ENCODE measurements around the gene PRKN. TPM values are rescaled to one million over a fixed set of nuclear protein-coding genes. Genes with fewer than 3 reads are reported as not detected.

PRKN gene
- total RNA-seq, 2 donors from 2014 or later: 15.7 to 19.3 TPM

- no peaks in the 10 kb centered on the region for H3K36me3 ChIP-seq
- H3K4me1 ChIP-seq: no peaks in the 10 kb centered on the region
- DNase-seq (ENCODE audit: low spot score): no peak
- no peaks in the 10 kb centered on the region for H3K27me3 ChIP-seq
- H3K27ac ChIP-seq: no peak overlapping the region
- TF ChIP-seq, protein P1, sequence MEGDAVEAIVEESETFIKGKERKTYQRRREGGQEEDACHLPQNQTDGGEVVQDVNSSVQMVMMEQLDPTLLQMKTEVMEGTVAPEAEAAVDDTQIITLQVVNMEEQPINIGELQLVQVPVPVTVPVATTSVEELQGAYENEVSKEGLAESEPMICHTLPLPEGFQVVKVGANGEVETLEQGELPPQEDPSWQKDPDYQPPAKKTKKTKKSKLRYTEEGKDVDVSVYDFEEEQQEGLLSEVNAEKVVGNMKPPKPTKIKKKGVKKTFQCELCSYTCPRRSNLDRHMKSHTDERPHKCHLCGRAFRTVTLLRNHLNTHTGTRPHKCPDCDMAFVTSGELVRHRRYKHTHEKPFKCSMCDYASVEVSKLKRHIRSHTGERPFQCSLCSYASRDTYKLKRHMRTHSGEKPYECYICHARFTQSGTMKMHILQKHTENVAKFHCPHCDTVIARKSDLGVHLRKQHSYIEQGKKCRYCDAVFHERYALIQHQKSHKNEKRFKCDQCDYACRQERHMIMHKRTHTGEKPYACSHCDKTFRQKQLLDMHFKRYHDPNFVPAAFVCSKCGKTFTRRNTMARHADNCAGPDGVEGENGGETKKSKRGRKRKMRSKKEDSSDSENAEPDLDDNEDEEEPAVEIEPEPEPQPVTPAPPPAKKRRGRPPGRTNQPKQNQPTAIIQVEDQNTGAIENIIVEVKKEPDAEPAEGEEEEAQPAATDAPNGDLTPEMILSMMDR (IDR thresholded peaks at IDR 0.05): no peak
- H3K4me3 ChIP-seq: no peak overlapping the region
- H3K9me3 ChIP-seq: no peaks in the 10 kb centered on the region
Measured at GRCh38 chr6:162046324-162046723, 681.2 kb downstream of the PRKN start.

DNA sequence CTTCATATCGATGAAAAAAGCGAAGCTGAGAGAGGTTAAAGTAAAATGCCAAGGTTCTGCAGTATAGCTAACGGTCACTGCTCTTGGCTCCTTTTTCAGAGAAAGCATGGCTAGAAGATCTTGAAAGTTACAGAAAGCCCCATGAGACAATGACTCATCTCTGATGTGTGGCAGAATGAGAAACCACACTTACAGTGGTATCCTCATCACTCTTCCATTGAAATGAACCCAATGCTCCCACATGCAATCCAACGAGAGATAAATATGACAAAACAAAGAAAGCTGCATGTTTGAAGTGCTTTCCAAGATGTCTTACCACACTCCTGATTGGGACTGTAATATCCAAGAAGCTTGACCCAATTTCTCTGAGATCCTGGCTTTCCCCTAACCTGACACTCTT, 694.9 kb downstream of the PRKN start:
- TF ChIP-seq, protein P1 (IDR thresholded peaks at IDR 0.05): no peak
- H3K27ac ChIP-seq: no peak overlapping the region
- H3K4me1 ChIP-seq: no peaks in the 10 kb centered on the region
- no peak overlapping the region for H3K4me3 ChIP-seq
- no peak for DNase-seq (ENCODE audit: low spot score)
- H3K27me3 ChIP-seq: no peaks in the 10 kb centered on the region
- H3K36me3 ChIP-seq: no peaks in the 10 kb centered on the region
- no peaks in the 10 kb centered on the region for H3K9me3 ChIP-seq

DNA sequence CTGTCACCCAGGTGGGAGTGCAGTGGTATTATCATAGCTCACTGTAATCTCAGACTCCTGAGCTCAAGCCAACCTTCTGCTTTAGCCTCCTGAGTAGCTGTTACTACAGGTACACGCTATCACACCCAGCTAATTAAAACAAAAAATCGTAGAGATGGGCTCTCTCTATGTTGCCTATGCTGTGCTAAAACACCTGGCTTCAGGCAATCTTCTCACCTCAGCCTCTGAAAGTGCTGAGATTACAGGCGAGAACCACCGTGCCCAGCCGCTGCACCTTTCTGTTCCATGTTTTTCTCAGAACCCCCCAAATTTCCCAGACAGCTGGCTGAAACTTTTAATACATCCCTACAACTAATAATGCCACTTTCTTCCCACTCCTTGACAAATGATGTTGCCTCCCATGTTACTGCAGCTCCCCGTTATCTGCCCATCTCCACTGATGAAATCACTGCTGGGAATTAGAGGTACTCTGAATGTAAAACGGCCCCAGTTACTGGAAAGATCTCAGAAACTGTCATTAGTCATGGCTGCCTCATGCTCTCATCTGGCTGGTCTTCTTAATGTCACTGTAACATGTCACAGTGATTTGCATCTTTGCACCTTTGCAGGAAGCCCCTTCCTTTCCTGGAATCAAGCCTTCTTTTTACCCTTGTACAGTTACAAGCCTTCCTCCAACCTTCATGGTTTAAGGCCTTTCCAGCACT, 697.5 kb downstream of the PRKN start:
- H3K4me3 ChIP-seq: no peak overlapping the region
- TF ChIP-seq, protein P1 (IDR thresholded peaks at IDR 0.05): no peak
- H3K4me1 ChIP-seq: no peaks in the 10 kb centered on the region
- H3K36me3 ChIP-seq: no peaks in the 10 kb centered on the region
- H3K27ac ChIP-seq: no peak overlapping the region
- DNase-seq (ENCODE audit: low spot score): no peak
- H3K9me3 ChIP-seq: no peaks in the 10 kb centered on the region
- no peaks in the 10 kb centered on the region for H3K27me3 ChIP-seq

DNA sequence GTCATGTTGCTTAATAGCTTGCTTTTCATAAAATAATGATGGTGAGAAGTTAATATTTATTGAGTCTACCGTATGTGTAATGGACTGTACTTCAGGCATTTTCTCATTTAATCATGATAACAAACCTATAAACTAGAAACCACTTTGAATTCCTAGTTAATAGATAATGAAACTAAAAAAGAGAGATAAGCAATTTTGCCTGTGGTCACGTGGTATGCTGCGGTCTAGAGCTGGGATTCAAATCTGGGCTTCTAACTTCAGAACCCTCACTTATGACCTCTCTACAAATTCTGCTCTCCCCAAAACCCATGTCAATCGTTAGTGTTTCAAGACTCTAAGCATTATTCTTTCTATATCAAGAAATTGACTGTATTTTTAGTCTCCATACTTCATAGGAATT, 700.7 kb downstream of the PRKN start:
- H3K4me3 ChIP-seq: no peak overlapping the region

GRCh38 chr6:162026031-162026430, 701.5 kb downstream of the PRKN start:
- TF ChIP-seq, protein P1 (IDR thresholded peaks at IDR 0.05): no peak
- Histone ChIP-seq H3K4me1 (no peaks in the 10 kb centered on the region), H3K9me3 (no peaks in the 10 kb centered on the region), H3K36me3 (no peaks in the 10 kb centered on the region), H3K4me3 (no peak overlapping the region), H3K27ac (no peak overlapping the region), H3K27me3 (no peaks in the 10 kb centered on the region)
- DNase-seq (ENCODE audit: low spot score): no peak

More for the DNA sequence above, 700.7 kb downstream of the PRKN start:
- no peaks in the 10 kb centered on the region for H3K4me1 ChIP-seq
- TF ChIP-seq, protein P1 (IDR thresholded peaks at IDR 0.05): no peak
- H3K27me3 ChIP-seq: no peaks in the 10 kb centered on the region
- no peak overlapping the region for H3K27ac ChIP-seq
- DNase-seq (ENCODE audit: low spot score): no peak
- no peaks in the 10 kb centered on the region for H3K36me3 ChIP-seq
- H3K9me3 ChIP-seq: no peaks in the 10 kb centered on the region

DNA sequence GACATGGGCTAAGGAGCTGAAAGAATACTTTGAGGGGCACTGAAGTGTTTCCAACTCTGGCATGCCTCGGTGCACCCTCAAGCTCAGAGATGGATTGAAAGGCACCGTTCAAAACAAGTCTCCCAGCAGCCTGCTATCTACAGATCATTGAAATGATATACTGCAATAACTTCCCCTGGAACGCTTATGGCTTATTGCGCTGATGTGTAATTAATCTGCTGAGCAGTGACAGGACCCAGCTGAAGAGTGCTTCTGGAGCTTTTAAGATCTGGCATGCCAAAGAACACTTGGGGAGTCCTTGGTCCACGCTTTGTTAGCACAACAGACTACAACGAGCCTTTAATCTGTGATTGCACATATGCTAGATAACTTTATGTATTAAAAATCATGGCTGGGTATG, 708.2 kb downstream of the PRKN start:
- Histone ChIP-seq H3K4me3 (no peak overlapping the region), H3K27ac (no peak overlapping the region), H3K4me1 (no peaks in the 10 kb centered on the region), H3K27me3 (no peaks in the 10 kb centered on the region), H3K36me3 (no peaks in the 10 kb centered on the region), H3K9me3 (no peaks in the 10 kb centered on the region)
- DNase-seq (ENCODE audit: low spot score): no peak
- TF ChIP-seq, protein P1 (IDR thresholded peaks at IDR 0.05): no peak
